NCI-H510A treated with DMSO at 0.1 percent for 48 hours (cell line): ENCODE measurements around the gene MNT.

Experiments used
- DNase-seq: peaks from one replicate; lab custom pipeline; 2025; lab: John Stamatoyannopoulos, UW

Gene MNT

GRCh38 chr17:2415081-2415480, 14.2 kb upstream of the MNT start:
- no peak for DNase-seq

- DNase-seq, result no peak
Observed at GRCh38 chr17:2414446-2415064, 13.7 kb upstream of the MNT start.

- DNase-seq, result no peak
Observed at GRCh38 chr17:2412561-2413021, 11.7 kb upstream of the MNT start.

- no peak for DNase-seq
Observed at GRCh38 chr17:2410951-2411350, 10.1 kb upstream of the MNT start.

GRCh38 chr17:2406903-2407790, 6.3 kb upstream of the MNT start:
- no peak for DNase-seq

GRCh38 chr17:2406271-2406902, 5.5 kb upstream of the MNT start:
- no peak for DNase-seq

GRCh38 chr17:2405247-2405926, 4.5 kb upstream of the MNT start:
- DNase-seq, result no peak

GRCh38 chr17:2403044-2403443, 2.2 kb upstream of the MNT start:
- DNase-seq, result no peak

- DNase-seq, result no peak
Observed at GRCh38 chr17:2402544-2402943, 1.7 kb upstream of the MNT start.

GRCh38 chr17:2401426-2402221, 764 bp upstream of the MNT start:
- peak; percentile 93 for DNase-seq

- no peak for DNase-seq
Observed at GRCh38 chr17:2400474-2400866, 390 bp downstream of the MNT start.

GRCh38 chr17:2399572-2400473, 1.0 kb downstream of the MNT start:
- DNase-seq, result peak; percentile 77

GRCh38 chr17:2398655-2399571, 1.9 kb downstream of the MNT start:
- DNase-seq, result peak; percentile 40

GRCh38 chr17:2398182-2398581, 2.7 kb downstream of the MNT start:
- DNase-seq, result no peak

- DNase-seq, result no peak
Observed at GRCh38 chr17:2397247-2398171, 3.4 kb downstream of the MNT start.

GRCh38 chr17:2396568-2397246, 4.2 kb downstream of the MNT start:
- peak; percentile 79 for DNase-seq

GRCh38 chr17:2396192-2396567, 4.7 kb downstream of the MNT start:
- no peak for DNase-seq
